Endothelial cell (in vitro differentiated cells): Measurements from ENCODE around the gene IFT172. TPM values are rescaled to one million over a fixed set of nuclear protein-coding genes. Genes with fewer than 3 reads are reported as not detected.

Experiments
- DNase-seq: peaks from one replicate; pipeline ENCODE4 v3.0.0; 2021; ENCODE audit warnings: low spot score
- H3K27ac Mint-ChIP-seq: one replicate; pipeline ENCODE4 v1.8.0; 2021; ENCODE audit warnings: mixed read lengths, inconsistent platforms; ENCODE audit not compliant: unreplicated experiment
- H3K27me3 Mint-ChIP-seq: one replicate; pipeline ENCODE4 v1.8.0; 2021; ENCODE audit warnings: mild to moderate bottlenecking, moderate library complexity, mixed read lengths, inconsistent platforms; ENCODE audit not compliant: unreplicated experiment
- H3K36me3 Mint-ChIP-seq: one replicate; pipeline ENCODE4 v1.8.0; 2021; ENCODE audit warnings: mild to moderate bottlenecking, low read depth, mixed read lengths, inconsistent platforms; ENCODE audit not compliant: unreplicated experiment
- H3K4me1 Mint-ChIP-seq: one replicate; pipeline ENCODE4 v1.8.0; 2021; ENCODE audit warnings: mild to moderate bottlenecking, mixed read lengths, inconsistent platforms; ENCODE audit not compliant: unreplicated experiment
- H3K4me3 Mint-ChIP-seq: one replicate; pipeline ENCODE4 v1.8.0; 2021; ENCODE audit warnings: mild to moderate bottlenecking, mixed read lengths, inconsistent platforms; ENCODE audit not compliant: unreplicated experiment
- H3K9me3 Mint-ChIP-seq: one replicate; pipeline ENCODE4 v1.8.0; 2021; ENCODE audit warnings: mixed read lengths, inconsistent platforms; ENCODE audit not compliant: unreplicated experiment
- CTCF ChIP-seq: fragments of 200-600 bp; sonication (generic); IDR thresholded peaks from one replicate; pipeline ENCODE4 v1.5.0; 2021; ENCODE audit warnings: antibody characterized with exemption; ENCODE audit not compliant: unreplicated experiment
- total RNA-seq: library from RNA; stranded (reverse); fragmentation: NEBNext Ultra II Directional; extraction: Animal tissue kit (Norgen Biotek cat#: 25700); gene quantifications from one replicate; pipeline ENCODE4 v1.2.1, GENCODE V29; 2021; ENCODE audit not compliant: unreplicated experiment

Gene IFT172
- total RNA-seq, 1 donor from 2014 or later: 32.2 TPM

- H3K27ac Mint-ChIP-seq: peak within 1 kb of the TSS; percentile 97
- DNase-seq: peak; percentile 97
- peaks cover 9% of the 10 kb centered on the region for H3K36me3 Mint-ChIP-seq
- peaks cover 10% of the 10 kb centered on the region for H3K4me1 Mint-ChIP-seq
- H3K27me3 Mint-ChIP-seq: peaks cover 8% of the 10 kb centered on the region
- peak within 1 kb of the TSS; percentile 97 for H3K4me3 Mint-ChIP-seq
- no peak for TF ChIP-seq CTCF
- H3K9me3 Mint-ChIP-seq: no peaks in the 10 kb centered on the region
Measured at GRCh38 chr2:27409321-27410073, 80.0 kb downstream of the IFT172 start, which contains the start of gene PPM1G. PPM1G (minus strand) TSS chr2:27409591; CDS start chr2:27409422, 169 bp downstream.

DNA sequence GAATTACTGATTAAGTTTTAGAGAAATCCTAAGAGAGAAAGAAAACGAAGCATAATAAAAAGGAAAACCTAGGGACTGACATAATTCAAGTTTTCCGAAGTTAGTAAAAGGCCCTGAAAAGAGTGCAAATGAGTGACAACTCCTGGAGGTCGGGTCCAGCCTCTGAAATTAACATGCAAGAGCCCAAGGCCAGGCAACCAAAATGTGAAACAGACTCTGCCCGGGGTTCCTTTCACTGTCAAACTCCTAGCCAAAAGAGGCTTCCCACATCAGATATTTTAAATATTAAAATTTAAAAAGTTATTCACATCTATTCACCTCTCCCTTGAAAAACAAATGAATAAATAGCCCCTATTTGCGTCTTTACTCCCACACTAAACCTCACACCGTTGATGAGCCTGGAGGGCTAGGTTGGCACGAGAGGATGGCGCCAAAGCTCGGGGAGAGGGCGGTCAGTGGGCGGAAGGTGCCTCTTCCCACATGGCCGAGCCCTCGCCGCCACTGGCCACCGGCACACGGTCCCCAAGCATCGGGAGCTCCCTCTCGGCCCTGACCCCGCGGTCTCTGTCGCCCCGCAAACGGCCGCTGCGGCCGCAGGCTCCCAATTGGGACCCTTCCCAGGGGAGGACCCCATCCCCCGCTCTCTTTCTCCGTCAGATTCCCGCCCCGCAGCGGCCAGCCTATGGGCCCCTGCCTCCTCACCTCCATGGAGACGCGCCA, 80.8 kb downstream of the IFT172 start:
- peaks cover 10% of the 10 kb centered on the region for H3K27me3 Mint-ChIP-seq
- peak overlapping the region; percentile 93 for H3K4me3 Mint-ChIP-seq
- no peak for TF ChIP-seq CTCF
- peak; percentile 33 for DNase-seq
- peak overlapping the region; percentile 89 for H3K27ac Mint-ChIP-seq
- H3K4me1 Mint-ChIP-seq: peaks cover 10% of the 10 kb centered on the region
- H3K9me3 Mint-ChIP-seq: no peaks in the 10 kb centered on the region
- H3K36me3 Mint-ChIP-seq: peaks cover 9% of the 10 kb centered on the region

- peaks cover 10% of the 10 kb centered on the region for H3K4me1 Mint-ChIP-seq
- H3K9me3 Mint-ChIP-seq: no peaks in the 10 kb centered on the region
- TF ChIP-seq CTCF: peak; percentile 71
- peak; percentile 43 for DNase-seq
- H3K4me3 Mint-ChIP-seq: peak overlapping the region; percentile 93
- H3K36me3 Mint-ChIP-seq: peaks cover 9% of the 10 kb centered on the region
- H3K27me3 Mint-ChIP-seq: peaks cover 10% of the 10 kb centered on the region
- H3K27ac Mint-ChIP-seq: peak overlapping the region; percentile 89
Measured at GRCh38 chr2:27407798-27408491, 81.6 kb downstream of the IFT172 start.

DNA sequence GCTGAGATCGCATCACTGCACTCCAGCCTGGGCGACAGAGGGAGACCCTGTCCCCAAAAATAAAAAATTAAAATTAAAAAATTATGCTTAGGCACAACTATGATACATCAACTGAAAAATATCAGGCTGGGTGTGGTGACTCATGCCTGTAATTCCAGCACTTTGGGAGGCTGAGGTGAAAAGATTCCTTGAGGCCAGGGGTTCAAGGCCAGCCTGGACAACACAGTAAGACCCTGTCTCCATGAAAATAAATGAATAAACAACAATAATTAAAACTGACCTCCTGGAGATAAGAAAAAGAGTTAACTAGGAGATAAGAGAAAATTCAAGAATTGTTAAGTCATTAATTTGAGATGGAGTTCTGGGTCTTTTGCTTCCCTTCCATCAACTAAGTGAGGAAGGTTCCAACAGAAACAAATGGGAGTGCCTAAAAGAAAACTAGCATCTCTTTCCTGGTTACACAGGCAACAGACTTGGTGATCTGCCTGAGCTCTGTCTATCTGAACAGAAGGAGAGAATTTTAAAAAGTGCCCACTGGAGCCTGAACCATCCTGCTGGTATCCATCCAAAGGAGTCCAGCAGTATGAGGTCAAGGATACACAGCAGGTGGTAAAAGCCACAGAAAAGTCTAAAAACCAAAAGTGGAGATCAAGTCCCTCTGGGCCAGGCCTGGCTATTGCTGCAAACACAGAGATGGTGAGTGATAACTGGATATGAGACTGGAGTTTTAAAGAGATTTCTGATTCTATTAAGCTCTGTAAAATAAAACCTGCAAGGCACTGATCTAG, 89.0 kb downstream of the IFT172 start:
- Mint-ChIP-seq H3K36me3 (peaks cover 3% of the 10 kb centered on the region), H3K27ac (peak overlapping the region; percentile 37), H3K27me3 (peaks cover 2% of the 10 kb centered on the region), H3K4me3 (peak overlapping the region; percentile 42), H3K4me1 (no peaks in the 10 kb centered on the region), H3K9me3 (no peaks in the 10 kb centered on the region)
- TF ChIP-seq CTCF: no peak
- no peak for DNase-seq
